ENCODE measurements around the gene NR0B2. TPM values are rescaled to one million over a fixed set of nuclear protein-coding genes. Genes with fewer than 3 reads are reported as not detected.
A peak's percentile ranks its signal among the peaks of the same experiment; 100 is the strongest.

NR0B2 gene
- polyA plus RNA-seq, 2 of the 4 experiments (the other 2 are of a cell fraction): not detected

- ATAC-seq (no peak), DNase-seq (ENCODE audit: low read depth in 1 of 2, low spot score in 1 of 2) (no peak), FAIRE-seq (no peak)
- ChIA-PET POLR2A (no interaction called here), CTCF (interaction anchor here (0.7 kb wide), 1 partner anchor 9 kb away, joined by 3 read pairs; no protein-coding TSS in a partner anchor)
- Histone ChIP-seq H3K9me3 (no peaks in the 10 kb centered on the region), H3K4me1 (no peaks in the 10 kb centered on the region), H3K27ac (no peak overlapping the region), H3K4me3 (no peak overlapping the region), H3K4me2 (no peak overlapping the region)
- no peak for TF ChIP-seq CTCF (IDR thresholded peaks at IDR 0.05)
- TF ChIP-seq RAD21 (conservative IDR thresholded peaks at IDR 0.05 in 1 of 2, IDR thresholded peaks at IDR 0.05 in 1 of 2): no peak
- TF ChIP-seq PHF8 (IDR thresholded peaks at IDR 0.05; ENCODE audit: borderline replicate concordance, low read depth): no peak
- no peak for TF ChIP-seq CBX8 (IDR thresholded peaks at IDR 0.05)
- TF ChIP-seq USF2 (IDR thresholded peaks at IDR 0.05): no peak
- 90% methylated on average over 3 of the region's 3 CpGs for WGBS (ENCODE audit: missing lambda C conversion rate)
These were observed 18.8 kb upstream of the NR0B2 start for GRCh38 chr1:26932531-26932930.

GRCh38 chr1:26923711-26924110 lies 9.9 kb upstream of the NR0B2 start:
- Histone ChIP-seq H3K9me3 (no peaks in the 10 kb centered on the region), H3K4me2 (peak overlapping the region; percentile 99), H3K27ac (no peak overlapping the region), H3K4me3 (no peak overlapping the region), H3K4me1 (peaks cover 18% of the 10 kb centered on the region)
- no peak for ATAC-seq
- TF ChIP-seq BHLHE40 (IDR thresholded peaks at IDR 0.05; ENCODE audit: low read depth, low read length) (no peak), POLR2AphosphoS2 (conservative IDR thresholded peaks at IDR 0.05; ENCODE audit: low read length) (no peak), NR3C1 (IDR thresholded peaks at IDR 0.05) (no peak), E2F6 (IDR thresholded peaks at IDR 0.05; ENCODE audit: borderline replicate concordance, low read depth) (no peak), MYC (IDR thresholded peaks at IDR 0.05; ENCODE audit: borderline replicate concordance, low read length) (no peak), EHF (CRISPR knock-in tag; IDR thresholded peaks at IDR 0.05) (no peak), PHF8 (IDR thresholded peaks at IDR 0.05; ENCODE audit: borderline replicate concordance, low read depth) (no peak), FOXS1 (CRISPR knock-in tag; IDR thresholded peaks at IDR 0.05) (no peak), HMGXB4 (CRISPR knock-in tag; IDR thresholded peaks at IDR 0.05; ENCODE audit: borderline replicate concordance) (no peak), CBX8 (IDR thresholded peaks at IDR 0.05) (no peak), TFCP2L1 (CRISPR knock-in tag; IDR thresholded peaks at IDR 0.05) (no peak), RAD21 (conservative IDR thresholded peaks at IDR 0.05 in 1 of 2, IDR thresholded peaks at IDR 0.05 in 1 of 2) (no peak), ELK1 (IDR thresholded peaks at IDR 0.05; ENCODE audit: low read depth, low read length) (no peak), ATOH8 (CRISPR knock-in tag; IDR thresholded peaks at IDR 0.05; ENCODE audit: low read depth) (no peak), HDAC2 (IDR thresholded peaks at IDR 0.05) (no peak), FOSL2 (IDR thresholded peaks at IDR 0.05) (no peak), FOSL2 (CRISPR knock-in tag; IDR thresholded peaks at IDR 0.05) (no peak), ZSCAN20 (CRISPR knock-in tag; IDR thresholded peaks at IDR 0.05) (no peak), RARB (CRISPR knock-in tag; IDR thresholded peaks at IDR 0.05) (no peak)
- POLR2A ChIA-PET: interaction anchor here (0.6 kb wide), 1 partner anchor 12 kb away, joined by 3 read pairs; no protein-coding TSS in a partner anchor
- CTCF ChIA-PET: interaction anchor here (0.8 kb wide), 1 partner anchor 8 kb away, joined by 3 read pairs; no protein-coding TSS in a partner anchor
- FAIRE-seq: no peak
- DNase-seq (ENCODE audit: low read depth in 1 of 2, low spot score in 1 of 2): no peak
- WGBS (ENCODE audit: missing lambda C conversion rate): 82% methylated on average over 3 of the region's 3 CpGs

Measured in A549 (cell line).